Measurements from ENCODE around the gene PYGL.

DNA sequence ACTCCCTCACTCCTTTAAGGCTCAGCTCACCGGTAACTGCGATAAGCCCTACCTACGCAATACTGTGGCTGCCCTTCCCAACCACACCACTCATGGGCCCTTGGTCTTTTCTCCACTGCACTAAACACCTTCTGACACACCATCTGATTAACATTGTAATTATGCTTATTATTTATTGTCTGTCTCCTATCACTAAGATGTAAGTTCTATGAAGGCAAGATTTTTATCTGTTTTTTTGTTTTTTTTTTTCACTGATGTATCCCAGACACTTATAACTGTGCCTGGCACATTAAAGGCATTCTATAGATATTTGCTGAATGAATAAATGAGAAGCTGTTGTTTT lies 34.2 kb upstream of the PYGL start:
- no peak for TF ChIP-seq CTCF (IDR thresholded peaks at IDR 0.05; ENCODE audit: low read depth, low read length)
- no peak for TF ChIP-seq MYC (IDR thresholded peaks at IDR 0.05; ENCODE audit: low read depth, low read length)
